NCI-H1092 (cell line): Measurements from ENCODE around the gene POLQ.
"Not testable (repeated sequence)": the region's sequence is repeated elsewhere in the genome, so short reads cannot be mapped to it uniquely, and the experiment has no call there.

Experiments
- DNase-seq: peaks from one replicate; lab custom pipeline; 2025; lab: John Stamatoyannopoulos, UW

POLQ gene

DNA sequence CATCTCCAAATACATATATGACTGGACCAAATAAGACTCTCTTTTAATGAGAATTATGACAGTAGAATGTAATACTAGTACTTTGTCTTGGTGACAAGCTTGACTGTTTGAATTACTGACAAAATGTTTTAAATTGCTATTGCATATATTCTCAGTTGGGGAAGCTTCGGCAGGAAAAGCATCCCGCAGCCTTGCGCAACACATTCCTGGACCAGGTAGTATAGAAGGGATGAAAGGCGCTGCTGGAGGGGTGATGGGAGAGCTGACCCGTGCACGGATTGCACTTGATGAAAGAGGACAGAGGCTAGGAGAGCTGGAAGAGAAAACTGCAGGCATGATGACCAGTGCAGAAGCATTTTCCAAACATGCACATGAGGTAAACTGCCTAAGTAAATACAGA lies 127.6 kb downstream of the POLQ start:
- DNase-seq: no peak

DNA sequence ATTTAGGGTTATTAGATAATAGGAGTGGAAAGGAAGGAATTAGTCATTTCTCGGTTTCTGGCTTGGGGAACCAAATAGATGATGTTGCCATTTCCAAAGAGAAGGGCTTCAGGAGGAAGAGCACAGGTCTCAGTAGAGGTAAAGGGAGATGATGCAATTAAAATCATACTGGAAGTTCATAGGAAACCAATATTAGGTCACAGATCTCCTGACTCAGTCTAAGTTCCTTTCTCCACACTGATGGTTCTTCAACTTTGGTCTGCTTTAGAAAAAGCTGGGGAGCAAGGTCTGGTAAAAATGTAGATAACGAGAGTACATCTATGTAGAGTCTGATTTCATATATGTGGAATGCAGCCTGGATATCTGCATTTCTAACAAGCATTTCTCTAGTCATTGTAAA lies 130.9 kb downstream of the POLQ start:
- no peak for DNase-seq

DNA sequence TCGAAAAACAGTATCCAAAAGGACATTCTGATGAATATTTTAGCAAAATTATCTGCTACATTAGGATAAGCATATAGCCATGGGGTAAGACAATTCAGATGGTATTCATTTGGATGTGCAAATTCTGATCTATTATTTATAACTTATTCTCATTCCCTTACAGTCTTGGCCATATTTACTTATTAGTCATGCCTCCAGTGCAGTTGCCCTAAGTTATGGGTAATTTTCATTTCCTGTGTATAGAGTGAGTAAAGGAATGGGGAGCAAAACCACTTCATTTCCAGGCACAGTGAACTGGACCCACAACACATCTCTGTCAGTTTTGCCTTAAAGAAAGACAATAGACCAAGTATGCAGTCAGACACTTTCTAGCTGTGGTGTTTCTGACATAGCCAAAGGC lies 134.3 kb downstream of the POLQ start:
- DNase-seq: no peak

DNA sequence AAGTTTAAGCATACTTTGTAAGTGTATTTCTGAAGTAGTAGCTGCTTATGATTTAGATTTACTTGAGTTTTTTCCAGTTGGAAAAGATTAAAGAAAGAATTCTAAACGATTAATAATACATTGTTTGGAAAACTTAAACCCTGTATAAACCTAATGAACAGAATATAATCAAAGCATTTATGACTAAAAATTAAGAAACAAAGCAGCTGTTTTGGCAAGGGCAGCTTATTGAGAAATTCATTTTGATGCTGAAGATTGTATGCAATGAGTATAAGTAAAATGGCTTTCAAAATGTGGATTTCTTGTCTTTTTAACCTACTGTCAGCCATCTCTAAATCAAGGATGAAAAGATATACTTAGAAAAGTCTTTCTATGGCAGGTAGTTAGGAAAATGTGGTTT lies 140.2 kb downstream of the POLQ start:
- no peak for DNase-seq

GRCh38 chr3:121399820-121400219 lies 146.0 kb downstream of the POLQ start:
- DNase-seq: no peak

DNA sequence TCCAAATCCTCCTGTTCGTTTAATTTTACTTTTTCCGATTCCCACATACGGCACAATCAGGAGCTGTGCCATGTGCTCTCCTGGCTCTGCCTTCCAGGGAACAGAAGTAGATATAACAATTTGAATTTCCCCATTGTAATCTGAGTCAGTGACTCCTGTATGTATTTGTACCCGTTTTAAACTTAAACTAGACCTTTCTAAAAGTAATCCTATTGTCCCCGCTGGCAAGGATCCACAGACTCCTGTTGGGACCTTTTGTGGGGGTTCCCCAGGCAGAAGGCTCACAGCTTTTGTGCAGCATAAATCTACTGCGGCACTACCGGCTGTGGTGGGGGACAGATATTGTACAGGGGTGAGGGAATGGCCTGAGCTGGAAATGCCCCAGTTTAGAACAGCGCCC lies 147.7 kb downstream of the POLQ start:
- not testable (repeated sequence) for DNase-seq

GRCh38 chr3:121395967-121396366 lies 149.8 kb downstream of the POLQ start:
- not testable (repeated sequence) for DNase-seq

DNA sequence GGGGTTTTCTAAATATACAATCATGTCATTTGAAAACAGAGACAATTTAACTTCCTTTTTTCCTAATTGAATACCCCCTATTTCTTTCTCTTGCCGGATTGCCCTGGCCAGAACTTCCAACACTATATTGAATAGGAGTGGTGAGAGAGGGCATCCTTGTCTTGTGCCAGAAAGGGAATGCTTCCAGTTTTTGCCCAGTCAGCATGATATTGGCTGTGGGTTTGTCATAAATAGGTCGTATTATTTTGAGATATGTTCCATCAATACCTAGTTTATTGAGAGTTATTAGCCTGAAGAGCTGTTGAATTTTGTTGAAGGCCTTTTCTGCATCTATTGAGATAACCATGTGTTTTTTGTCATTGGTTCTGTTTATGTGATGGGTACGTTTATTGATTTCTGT lies 157.5 kb downstream of the POLQ start:
- not testable (repeated sequence) for DNase-seq
